MM.1S (cell line): Measurements from ENCODE around the gene INSM2.

Experiments used
- DNase-seq: peaks from one replicate; pipeline ENCODE4 v3.0.0-alpha.2; 2015
- H2AFZ ChIP-seq: fragments of 300-600 bp; sonication (generic); 2 replicates; pipeline ENCODE4 v1.6.0; 2016; ENCODE audit warnings: antibody characterized with exemption, low read length
- H3F3A ChIP-seq: fragments of 300-600 bp; sonication (generic); 2 replicates; pipeline ENCODE4 v1.6.1; 2016; ENCODE audit warnings: mild to moderate bottlenecking, antibody characterized with exemption, low read length, moderate library complexity, mixed read lengths; ENCODE audit not compliant: insufficient read depth
- H3K27ac ChIP-seq: fragments of 300-600 bp; sonication (generic); 2 replicates; pipeline ENCODE4 v1.5.1; 2016; ENCODE audit warnings: mild to moderate bottlenecking, low read length
- H3K27me3 ChIP-seq: fragments of 300-600 bp; sonication (generic); replicated peaks from 2 replicates; pipeline ENCODE4 v1.6.0; 2016; ENCODE audit warnings: low read length; ENCODE audit not compliant: insufficient read depth
- H3K36me3 ChIP-seq: fragments of 300-600 bp; sonication (generic); replicated peaks from 2 replicates; pipeline ENCODE4 v1.6.1; 2016; ENCODE audit warnings: mild to moderate bottlenecking, low read length, mixed read lengths; ENCODE audit not compliant: insufficient read depth
- H3K4me1 ChIP-seq: fragments of 300-600 bp; sonication (generic); 2 replicates; pipeline ENCODE4 v1.6.1; 2016; ENCODE audit warnings: low read length, mixed read lengths
- H3K4me2 ChIP-seq: fragments of 300-600 bp; sonication (generic); 2 replicates; pipeline ENCODE4 v1.6.0; 2016; ENCODE audit warnings: low read depth, low read length
- H3K4me3 ChIP-seq: fragments of 300-600 bp; sonication (generic); 2 replicates; pipeline ENCODE4 v1.5.1; 2016; ENCODE audit warnings: low read length, mixed read lengths
- H3K79me2 ChIP-seq: fragments of 300-600 bp; sonication (generic); 2 replicates; pipeline ENCODE4 v1.6.1; 2016; ENCODE audit warnings: mixed run types, low read length, mixed read lengths
- H3K9ac ChIP-seq: fragments of 300-600 bp; sonication (generic); 2 replicates; pipeline ENCODE4 v1.6.1; 2016; ENCODE audit warnings: low read length, mixed read lengths
- H3K9me2 ChIP-seq: fragments of 300-600 bp; sonication (generic); replicated peaks from 2 replicates; pipeline ENCODE4 v1.6.1; 2016; ENCODE audit warnings: mild to moderate bottlenecking, low read length, mixed read lengths; ENCODE audit not compliant: insufficient read depth
- H3K9me3 ChIP-seq: fragments of 300-600 bp; sonication (generic); replicated peaks from 2 replicates; pipeline ENCODE4 v1.6.1; 2016; ENCODE audit warnings: mild to moderate bottlenecking, low read length, mixed read lengths; ENCODE audit not compliant: insufficient read depth
- H4K20me1 ChIP-seq: fragments of 300-600 bp; sonication (generic); 2 replicates; pipeline ENCODE4 v1.6.1; 2016; ENCODE audit warnings: mild to moderate bottlenecking, low read length, moderate library complexity, mixed read lengths; ENCODE audit not compliant: insufficient read depth
- EZH2 ChIP-seq: fragments of 300-600 bp; sonication (generic); optimal IDR thresholded peaks from 2 replicates; pipeline ENCODE3; 2017; ENCODE audit warnings: low read depth, mild to moderate bottlenecking, antibody characterized with exemption, low read length, mixed read lengths
- EZH2phosphoT487 ChIP-seq: fragments of 300-600 bp; sonication (generic); IDR thresholded peaks from 2 replicates; pipeline ENCODE4 v1.6.1; 2018; ENCODE audit warnings: antibody characterized with exemption, low read length
- TF ChIP-seq, protein P1 (sequence below): fragments of 300-600 bp; sonication (generic); IDR thresholded peaks from 2 replicates; pipeline ENCODE4 v1.5.1; 2016; ENCODE audit warnings: antibody characterized with exemption, low read length, mixed read lengths

Gene INSM2

DNA sequence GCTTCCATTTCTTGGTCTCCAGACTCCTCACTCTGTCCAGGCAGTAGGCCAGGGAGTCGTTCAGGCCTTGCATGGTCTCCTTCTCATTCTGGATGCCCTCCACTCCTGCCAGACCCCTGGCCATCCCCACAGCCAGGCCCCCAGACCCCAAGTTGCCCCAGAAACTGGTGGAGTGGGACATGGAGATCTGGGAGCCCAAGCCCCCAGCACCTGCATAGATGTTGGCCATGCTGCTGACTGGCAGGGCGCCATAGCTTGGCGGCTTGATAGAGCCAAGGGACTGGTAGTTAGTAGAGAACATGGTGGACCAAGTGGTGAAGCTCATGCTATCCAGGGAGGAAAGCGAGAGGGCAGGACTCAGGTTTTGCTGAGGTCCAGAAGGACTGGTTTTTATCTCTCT lies 21.2 kb upstream of the INSM2 start:
- Histone ChIP-seq H3F3A (no peaks in the 10 kb centered on the region), H3K9me3 (no peaks in the 10 kb centered on the region), H3K4me2 (no peak overlapping the region), H2AFZ (no peak overlapping the region), H4K20me1 (no peaks in the 10 kb centered on the region), H3K4me3 (no peak overlapping the region), H3K27ac (no peak overlapping the region), H3K79me2 (no peaks in the 10 kb centered on the region), H3K36me3 (no peaks in the 10 kb centered on the region), H3K27me3 (no peaks in the 10 kb centered on the region), H3K9me2 (no peaks in the 10 kb centered on the region), H3K4me1 (no peaks in the 10 kb centered on the region), H3K9ac (no peak overlapping the region)
- no peak for DNase-seq
- TF ChIP-seq EZH2phosphoT487 (no peak), EZH2 (no peak)
- TF ChIP-seq, protein P1, sequence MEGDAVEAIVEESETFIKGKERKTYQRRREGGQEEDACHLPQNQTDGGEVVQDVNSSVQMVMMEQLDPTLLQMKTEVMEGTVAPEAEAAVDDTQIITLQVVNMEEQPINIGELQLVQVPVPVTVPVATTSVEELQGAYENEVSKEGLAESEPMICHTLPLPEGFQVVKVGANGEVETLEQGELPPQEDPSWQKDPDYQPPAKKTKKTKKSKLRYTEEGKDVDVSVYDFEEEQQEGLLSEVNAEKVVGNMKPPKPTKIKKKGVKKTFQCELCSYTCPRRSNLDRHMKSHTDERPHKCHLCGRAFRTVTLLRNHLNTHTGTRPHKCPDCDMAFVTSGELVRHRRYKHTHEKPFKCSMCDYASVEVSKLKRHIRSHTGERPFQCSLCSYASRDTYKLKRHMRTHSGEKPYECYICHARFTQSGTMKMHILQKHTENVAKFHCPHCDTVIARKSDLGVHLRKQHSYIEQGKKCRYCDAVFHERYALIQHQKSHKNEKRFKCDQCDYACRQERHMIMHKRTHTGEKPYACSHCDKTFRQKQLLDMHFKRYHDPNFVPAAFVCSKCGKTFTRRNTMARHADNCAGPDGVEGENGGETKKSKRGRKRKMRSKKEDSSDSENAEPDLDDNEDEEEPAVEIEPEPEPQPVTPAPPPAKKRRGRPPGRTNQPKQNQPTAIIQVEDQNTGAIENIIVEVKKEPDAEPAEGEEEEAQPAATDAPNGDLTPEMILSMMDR: no peak

DNA sequence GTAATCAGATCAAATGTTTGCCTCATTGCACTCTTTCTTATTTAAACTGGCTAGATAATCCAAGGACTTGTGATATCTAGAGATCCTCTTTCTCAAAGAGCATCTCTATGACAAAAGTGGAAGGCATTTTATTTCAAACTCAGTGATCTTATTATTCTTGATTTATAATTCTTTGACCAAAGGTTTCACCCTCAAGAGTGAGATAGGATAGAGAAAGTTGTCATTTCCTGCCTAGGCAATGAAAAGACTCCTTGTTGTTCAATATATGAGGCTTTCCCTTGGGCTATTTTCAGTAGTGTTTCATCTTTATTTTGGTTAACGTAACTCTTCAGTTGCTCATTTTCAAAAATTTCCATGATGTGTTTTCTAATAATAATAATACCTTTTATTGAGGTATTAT lies 18.0 kb upstream of the INSM2 start:
- no peaks in the 10 kb centered on the region for H3K9me3 ChIP-seq
- H3K4me2 ChIP-seq: no peak overlapping the region
- no peak overlapping the region for H2AFZ ChIP-seq
- no peak overlapping the region for H3K4me3 ChIP-seq
- no peaks in the 10 kb centered on the region for H4K20me1 ChIP-seq
- H3K9ac ChIP-seq: no peak overlapping the region
- no peak overlapping the region for H3K27ac ChIP-seq
- no peaks in the 10 kb centered on the region for H3K79me2 ChIP-seq
- H3K9me2 ChIP-seq: no peaks in the 10 kb centered on the region
- TF ChIP-seq EZH2 (no peak), EZH2phosphoT487 (no peak)
- TF ChIP-seq, protein P1: no peak
- no peaks in the 10 kb centered on the region for H3K4me1 ChIP-seq
- H3K36me3 ChIP-seq: no peaks in the 10 kb centered on the region
- H3K27me3 ChIP-seq: no peaks in the 10 kb centered on the region
- DNase-seq: no peak
- no peaks in the 10 kb centered on the region for H3F3A ChIP-seq

DNA sequence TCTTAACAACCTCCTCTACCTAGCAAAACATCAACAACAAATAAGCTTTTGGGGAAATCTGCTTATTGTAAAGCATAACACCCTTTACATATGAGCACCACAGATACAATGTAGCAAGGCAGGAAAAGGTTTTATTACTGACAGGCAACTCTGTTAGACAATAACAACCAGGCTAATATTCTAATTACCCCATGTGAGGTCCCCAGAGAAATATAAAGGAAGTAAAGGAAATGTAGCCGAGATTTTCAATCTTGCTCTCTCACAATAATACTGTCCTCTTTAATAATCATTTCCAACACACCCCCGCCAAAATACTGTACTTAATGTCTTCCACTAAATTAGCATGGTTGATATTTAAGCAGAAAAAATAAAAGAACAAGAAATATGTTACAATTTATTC lies 14.0 kb upstream of the INSM2 start:
- H3K4me2 ChIP-seq: no peak overlapping the region
- TF ChIP-seq EZH2phosphoT487 (no peak), EZH2 (no peak)
- TF ChIP-seq, protein P1: no peak
- no peak overlapping the region for H3K4me3 ChIP-seq
- no peaks in the 10 kb centered on the region for H3K9me2 ChIP-seq
- no peaks in the 10 kb centered on the region for H3F3A ChIP-seq
- no peaks in the 10 kb centered on the region for H3K4me1 ChIP-seq
- H3K36me3 ChIP-seq: no peaks in the 10 kb centered on the region
- H3K27me3 ChIP-seq: no peaks in the 10 kb centered on the region
- H3K27ac ChIP-seq: no peak overlapping the region
- no peaks in the 10 kb centered on the region for H3K9me3 ChIP-seq
- H3K79me2 ChIP-seq: no peaks in the 10 kb centered on the region
- H2AFZ ChIP-seq: no peak overlapping the region
- no peak for DNase-seq
- H4K20me1 ChIP-seq: no peaks in the 10 kb centered on the region
- H3K9ac ChIP-seq: no peak overlapping the region
